OCI-LY7 (cell line): ENCODE results near the gene MAPRE2. TPM values are rescaled to one million over a fixed set of nuclear protein-coding genes. Genes with fewer than 3 reads are reported as not detected.

Source experiments
- BruUV-seq: library from RNA; stranded (reverse); fragments of 400-500 nt; replicated peaks from 2 replicates; lab custom pipeline; 2021; lab: Mats Ljungman, UMichigan
- CTCF ChIA-PET: fragments of 300-600 bp; sonication (Branson Sonifier 250); formaldehyde crosslinking; loops from one replicate; lab custom pipeline; 2022; ENCODE audit warnings: antibody characterized with exemption; ENCODE audit not compliant: unreplicated experiment; lab: Charles Lee
- POLR2A ChIA-PET: fragments of 300-600 bp; sonication (Branson Sonifier 250); formaldehyde crosslinking; loops from one replicate; lab custom pipeline; 2022; ENCODE audit warnings: antibody characterized with exemption; lab: Charles Lee
- DNase-seq: peaks from one replicate; pipeline ENCODE4 v3.0.0-alpha.2; 2015; ENCODE audit warnings: low spot score
- H2AFZ ChIP-seq: fragments of 200-600 bp; sonication (generic), shearing (Covaris generic); 2 replicates; pipeline ENCODE4 v1.6.1; 2014; ENCODE audit warnings: mild to moderate bottlenecking, antibody characterized with exemption, low read length, moderate library complexity
- H3K27ac ChIP-seq: fragments of 200-600 bp; sonication (generic); 2 replicates; pipeline ENCODE4 v1.5.1; 2014; ENCODE audit warnings: mixed run types, low read depth, mild to moderate bottlenecking, moderate library complexity, low read length, inconsistent platforms; ENCODE audit not compliant: poor library complexity, severe bottlenecking
- H3K36me3 ChIP-seq: fragments of 200-600 bp; sonication (generic); 2 replicates; pipeline ENCODE4 v1.6.1; 2014; ENCODE audit warnings: mild to moderate bottlenecking, antibody characterized with exemption, low read length, moderate library complexity, mixed read lengths; ENCODE audit not compliant: insufficient read depth
- H3K4me1 ChIP-seq: fragments of 200-600 bp; sonication (generic); 2 replicates; pipeline ENCODE4 v1.5.1; 2014; ENCODE audit warnings: mild to moderate bottlenecking, low read length; ENCODE audit not compliant: insufficient read depth, poor library complexity, severe bottlenecking
- H3K4me2 ChIP-seq: fragments of 200-600 bp; sonication (generic); 2 replicates; pipeline ENCODE4 v1.6.1; 2014; ENCODE audit warnings: mild to moderate bottlenecking, low read length
- H3K4me3 ChIP-seq: fragments of 200-600 bp; sonication (generic); 2 replicates; pipeline ENCODE4 v1.5.1; 2014; ENCODE audit warnings: mild to moderate bottlenecking, low read depth, low read length; ENCODE audit not compliant: poor library complexity, severe bottlenecking
- H3K79me2 ChIP-seq: fragments of 200-600 bp; sonication (generic); 2 replicates; pipeline ENCODE4 v1.6.1; 2016; ENCODE audit warnings: low read depth, mild to moderate bottlenecking, low read length, moderate library complexity, mixed read lengths; ENCODE audit not compliant: insufficient read depth
- H3K9me2 ChIP-seq: fragments of 200-600 bp; sonication (generic); 2 replicates; pipeline ENCODE4 v1.6.1; 2016; ENCODE audit warnings: mild to moderate bottlenecking, low read length, mixed read lengths; ENCODE audit not compliant: insufficient read depth
- H3K9me3 ChIP-seq: fragments of 200-600 bp; sonication (generic); 2 replicates; pipeline ENCODE4 v1.6.1; 2014; ENCODE audit warnings: mild to moderate bottlenecking, mixed run types, low read length, mixed read lengths
- H4K20me1 ChIP-seq: fragments of 200-600 bp; sonication (generic); 2 replicates; pipeline ENCODE4 v1.6.1; 2014; ENCODE audit warnings: mild to moderate bottlenecking, antibody characterized with exemption, low read length, moderate library complexity, mixed read lengths; ENCODE audit not compliant: insufficient read depth
- CTCF ChIP-seq: fragments of 200-600 bp; sonication (generic); conservative IDR thresholded peaks from 2 replicates; pipeline ENCODE4 v1.5.1; 2014; ENCODE audit warnings: mild to moderate bottlenecking, antibody characterized with exemption, low read length, moderate library complexity, mixed read lengths
- EZH2phosphoT487 ChIP-seq: fragments of 200-600 bp; sonication (generic); IDR thresholded peaks from 2 replicates; pipeline ENCODE4 v1.6.1; 2018; ENCODE audit warnings: low read depth, borderline replicate concordance, mild to moderate bottlenecking, mixed run types, antibody characterized with exemption, low read length, moderate library complexity, mixed read lengths
- intact Hi-C: fragments of 100-400 bp; cut with micrococcal nuclease; formaldehyde crosslinking; loops from one replicate; pipeline ENCODE4 v1.10.0; 2022; ENCODE audit not compliant: unreplicated experiment
- total RNA-seq, 2 experiments: library from RNA; depleted of rRNA in 1 of 2; stranded (reverse); fragments of >200 nt in 1 of 2; shearing (Covaris generic) in 1 of 2; gene quantifications; 2 replicates each; pipeline ENCODE4 v1.2.3, GENCODE V29; 2014 to 2022

MAPRE2 gene
- total RNA-seq, 2 experiments from 2014 or later, result 17.1 to 35.2 TPM

- intact Hi-C loops, result loop anchor here (10.0 kb wide), 1 partner anchor 1167 kb away; no protein-coding TSS in a partner anchor
- DNase-seq, result no peak
- peak overlapping the region; percentile 99 for H3K4me2 ChIP-seq
- peaks cover 55% of the 10 kb centered on the region for H3K79me2 ChIP-seq
- ChIA-PET POLR2A (interaction anchor here (2.0 to 5.0 kb wide), 2 partner anchors 13 to 16 kb away, joined by 6 to 32 read pairs; no protein-coding TSS in a partner anchor), CTCF (no interaction called here)
- H3K4me3 ChIP-seq, result peak overlapping the region; percentile 93
- no peaks in the 10 kb centered on the region for H3K9me2 ChIP-seq
- peaks cover 4% of the 10 kb centered on the region; the same call in 1 of the 2 replicates for H3K36me3 ChIP-seq
- TF ChIP-seq CTCF (no peak), EZH2phosphoT487 (no peak)
- no peaks in the 10 kb centered on the region for H3K9me3 ChIP-seq
- H4K20me1 ChIP-seq, result peaks cover 5% of the 10 kb centered on the region; the same call in 1 of the 2 replicates
- H3K4me1 ChIP-seq, result peaks cover 49% of the 10 kb centered on the region
- peak overlapping the region; percentile 48; the same call in 1 of the 2 replicates for H2AFZ ChIP-seq
- H3K27ac ChIP-seq, result peak overlapping the region; percentile 91
- BruUV-seq, result TSS peak; percentile 53
These were observed 688 bp downstream of the MAPRE2 start for GRCh38 chr18:35041815-35042387.

- BruUV-seq, result no TSS peak
- no peaks in the 10 kb centered on the region for H3K9me2 ChIP-seq
- CTCF ChIA-PET, result no interaction called here
- H3K36me3 ChIP-seq, result peaks cover 4% of the 10 kb centered on the region; the same call in 1 of the 2 replicates
- DNase-seq, result peak; percentile 41
- H3K4me1 ChIP-seq, result peaks cover 49% of the 10 kb centered on the region
- peak overlapping the region; percentile 91 for H3K27ac ChIP-seq
- peaks cover 5% of the 10 kb centered on the region; the same call in 1 of the 2 replicates for H4K20me1 ChIP-seq
- no peaks in the 10 kb centered on the region for H3K9me3 ChIP-seq
- H3K4me3 ChIP-seq, result peak overlapping the region; percentile 93
- H3K4me2 ChIP-seq, result peak overlapping the region; percentile 99
- TF ChIP-seq EZH2phosphoT487 (no peak), CTCF (no peak)
- peaks cover 60% of the 10 kb centered on the region for H3K79me2 ChIP-seq
- no peak overlapping the region for H2AFZ ChIP-seq
- intact Hi-C loops, result loop anchor here (10.0 kb wide), 1 partner anchor 1168 kb away; no protein-coding TSS in a partner anchor
- POLR2A ChIA-PET, result interaction anchor here (5.0 kb wide), 1 partner anchor 13 kb away, joined by 32 read pairs; no protein-coding TSS in a partner anchor
These were observed 1.3 kb downstream of the MAPRE2 start for GRCh38 chr18:35042389-35043071.
